Heart left ventricle (tissue), 16 donors: ENCODE results near the gene SPTB. TPM values are rescaled to one million over a fixed set of nuclear protein-coding genes. Genes with fewer than 3 reads are reported as not detected.

Experiments
- ATAC-seq, 4 donors: fragments of 200-7000 bp; cut with Tn5 transposase; one replicate each; pipeline ENCODE4 v1.9.1; 2020 to 2022; ENCODE audit warnings: moderate library complexity in 4 of 4, mild to moderate bottlenecking in 3 of 4, moderate number of reproducible peaks in 1 of 4
- DNase-seq, 5 donors: peaks; one replicate each; pipeline ENCODE4 v3.0.0-alpha.2; 2020
- H3K27ac ChIP-seq, 12 donors: fragments of 200-600 bp; sonication (generic) in 4 of 12; one replicate each; pipeline versions ENCODE4 v1.5.0 to v1.8.0; 2016 to 2022; ENCODE audit warnings: mild to moderate bottlenecking in 2 of 12
- H3K27me3 ChIP-seq, 9 donors: fragments of 200-600 bp; sonication (generic) in 2 of 9; one replicate each; pipeline versions ENCODE4 v1.5.1 to v1.8.0; 2016 to 2022; ENCODE audit warnings: mild to moderate bottlenecking in 3 of 9
- H3K36me3 ChIP-seq, 9 donors: fragments of 200-600 bp; sonication (generic) in 2 of 9; one replicate each; pipeline versions ENCODE4 v1.5.0 to v1.8.0; 2018 to 2022; ENCODE audit warnings: mild to moderate bottlenecking in 2 of 9
- H3K4me1 ChIP-seq, 12 donors: fragments of 200-600 bp; sonication (generic) in 4 of 12; one replicate each; pipeline versions ENCODE4 v1.5.0 to v1.8.0; 2016 to 2022; ENCODE audit warnings: mild to moderate bottlenecking in 3 of 12
- H3K4me3 ChIP-seq, 12 donors: fragments of 200-600 bp; sonication (generic) in 4 of 12; one replicate each; pipeline versions ENCODE4 v1.5.0 to v1.8.0; 2017 to 2022; ENCODE audit warnings: mild to moderate bottlenecking in 9 of 12, moderate library complexity in 4 of 12
- H3K9me3 ChIP-seq, 12 donors: fragments of 200-600 bp; sonication (generic) in 4 of 12; one replicate each; pipeline versions ENCODE4 v1.5.0 to v1.8.0; 2016 to 2022; ENCODE audit warnings: mild to moderate bottlenecking in 1 of 12
- CTCF ChIP-seq, 12 donors: fragments of 200-600 bp; sonication (generic) in 4 of 12; IDR thresholded peaks; one replicate each; pipeline versions ENCODE4 v1.5.0 to v1.8.0; 2018 to 2022; ENCODE audit warnings: antibody characterized with exemption in 12 of 12, mild to moderate bottlenecking in 5 of 12
- POLR2A ChIP-seq, 2 donors: fragments of 450-650 bp; IDR thresholded peaks; one replicate each; pipeline ENCODE4 v1.6.1; 2017; ENCODE audit warnings: antibody characterized with exemption in 2 of 2, mild to moderate bottlenecking in 2 of 2, moderate library complexity in 2 of 2
- WGBS, 4 donors: extraction: QIAGEN DNeasy Blood & Tissue Kit in 2 of 4; methylation state at CpG; one replicate each; pipeline versions ENCODE4 v1.1.5 to v1.1.7; 2013 to 2018; 5-methylcytosine and 5-hydroxymethylcytosine counted together
- intact Hi-C, 10 donors: fragments of 100-400 bp; cut with DNase I; formaldehyde crosslinking; loops; one replicate each; pipeline versions ENCODE4 v1.11.1 to v1.14.2; 2022
- polyA plus RNA-seq, 2 donors: library from polyadenylated mRNA; stranded (reverse); fragments of 200-250 nt; gene quantifications; one replicate each; pipeline ENCODE4 v1.2.3, GENCODE V29; 2013
- total RNA-seq, 9 donors: library from RNA; depleted of rRNA in 2 of 9; stranded (reverse); fragments of >200 nt in 2 of 9; fragmentation: NEBNext Ultra II Directional in 3 of 9; extraction: Animal tissue kit (Norgen Biotek cat#: 25700) in 3 of 9; gene quantifications; one replicate each; pipeline versions ENCODE4 v1.1.0 to v1.2.4, GENCODE V29; 2016 to 2023
- donor health status: ischemic (EF 13 %, LVEDD 7.1; RV severe dilation, severe dysfunction).
- donor health status: healthy with polysubstance abuse.
- donor health status: DM: no; HTN: yes; CAD: no.
- donor health status: DM: no; HTN: no; CAD: no.
- donor health status: ischemic (EF 25% LVEDD 6.9; RV normal size, moderate dysfunction).
- donor health status: ischemic (EF 25% LVEDD 5.7; RV mildly dilated, moderate dysfunction).
- donor health status: healthy.
- donor health status: DM: yes; HTN: yes; CAD: no.
- donor health status: ischemic (EF 35%, LVEDD 5.7; RV mildly dilated, moderate dysfunction).
- donor health status: nonischemic (EF 11% LVEDD 7.7; RV severe dilation, severe dysfunction).
- donor health status: DM: yes; HTN: yes; CAD: no.
- donor health status: PGD.
- donor health status: ischemic (EF 29% LVEDD 5.4; RV normal size, mild dysfunction).
- donor health status: nonischemic (EF 23%, LVEDD 6.1; RV moderate dilation, normal function).

Gene SPTB
- total and polyA plus RNA-seq, 11 donors, result 60.3 to 195 (median 92.6) TPM

DNA sequence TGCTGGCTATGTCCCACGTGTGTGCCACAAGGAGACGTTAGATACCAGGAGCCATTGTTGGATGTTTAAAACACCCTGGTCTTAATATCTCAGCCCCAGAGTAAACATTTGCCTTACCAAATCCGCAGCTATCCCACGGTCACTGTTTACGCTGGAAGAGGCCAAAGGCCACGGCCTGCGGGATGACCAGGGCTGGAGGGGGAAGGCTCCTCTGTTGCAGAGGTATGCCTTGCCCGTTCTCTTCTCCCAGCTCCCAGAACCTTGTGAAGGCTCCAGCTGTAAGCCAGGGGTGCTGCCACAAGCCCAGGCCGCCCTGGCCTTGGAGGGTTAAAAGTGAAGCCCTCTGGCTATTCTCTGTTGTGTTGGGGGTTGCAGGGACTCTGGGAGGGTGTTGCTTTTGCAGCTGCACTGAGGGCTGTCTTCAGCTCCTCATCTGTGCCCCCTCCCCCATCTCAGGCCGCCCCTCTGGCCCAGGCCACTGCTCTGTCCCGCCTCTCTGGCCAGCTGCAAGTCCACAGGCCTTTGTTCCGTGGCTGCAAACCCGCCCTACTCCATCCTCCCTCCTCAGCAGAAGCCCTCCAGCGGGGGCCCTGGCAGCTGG is 173.0 kb downstream of the SPTB start:
- peaks cover 0 to 17% (median 0%) of the 10 kb centered on the region in 9 donors for H3K27me3 ChIP-seq
- peak overlapping the region; percentile 29 to 92 (median 85) for H3K27ac ChIP-seq
- intact Hi-C loops, result loop anchor here in 3 of 10 donors (5.0 to 10.0 kb wide), 3 partner anchors 34 to 56 kb away; no protein-coding TSS in a partner anchor
- TF ChIP-seq CTCF (IDR thresholded peaks at IDR 0.05), result no peak
- TF ChIP-seq POLR2A (IDR thresholded peaks at IDR 0.05), result no peak
- DNase-seq (peak; percentile 40 to 77 (median 73)), ATAC-seq (peak in 1 of 4 donors; percentile 52)
- WGBS, 4 donors, result 59 to 74% (median 71%) methylated on average over 12 to 14 of the region's 14 CpGs
- H3K9me3 ChIP-seq, result no peaks in the 10 kb centered on the region
- H3K4me3 ChIP-seq, result peak overlapping the region in 10 of 12 donors; percentile 17 to 90 (median 74)
- peaks cover 0 to 86% (median 50%) of the 10 kb centered on the region in 12 donors for H3K4me1 ChIP-seq
- no peaks in the 10 kb centered on the region for H3K36me3 ChIP-seq

- H3K27me3 ChIP-seq, result peaks cover 0 to 18% (median 0%) of the 10 kb centered on the region in 9 donors
- peaks cover 0 to 80% (median 48%) of the 10 kb centered on the region in 12 donors for H3K4me1 ChIP-seq
- no peak for TF ChIP-seq POLR2A (IDR thresholded peaks at IDR 0.05)
- TF ChIP-seq CTCF (IDR thresholded peaks at IDR 0.05), result no peak
- DNase-seq (no peak), ATAC-seq (no peak)
- H3K9me3 ChIP-seq, result no peaks in the 10 kb centered on the region
- no peaks in the 10 kb centered on the region for H3K36me3 ChIP-seq
- 67 to 75% (median 72%) methylated on average over 4 of the region's 4 CpGs for WGBS, 4 donors
- H3K27ac ChIP-seq, result peak overlapping the region; percentile 18 to 92 (median 85)
- peak overlapping the region in 11 of 12 donors; percentile 58 to 90 (median 84) for H3K4me3 ChIP-seq
- intact Hi-C loops, result loop anchor here in 3 of 10 donors (5.0 to 10.0 kb wide), 3 partner anchors 34 to 56 kb away; no protein-coding TSS in a partner anchor
These were observed 173.6 kb downstream of the SPTB start for GRCh38 chr14:64706119-64706592.

DNA sequence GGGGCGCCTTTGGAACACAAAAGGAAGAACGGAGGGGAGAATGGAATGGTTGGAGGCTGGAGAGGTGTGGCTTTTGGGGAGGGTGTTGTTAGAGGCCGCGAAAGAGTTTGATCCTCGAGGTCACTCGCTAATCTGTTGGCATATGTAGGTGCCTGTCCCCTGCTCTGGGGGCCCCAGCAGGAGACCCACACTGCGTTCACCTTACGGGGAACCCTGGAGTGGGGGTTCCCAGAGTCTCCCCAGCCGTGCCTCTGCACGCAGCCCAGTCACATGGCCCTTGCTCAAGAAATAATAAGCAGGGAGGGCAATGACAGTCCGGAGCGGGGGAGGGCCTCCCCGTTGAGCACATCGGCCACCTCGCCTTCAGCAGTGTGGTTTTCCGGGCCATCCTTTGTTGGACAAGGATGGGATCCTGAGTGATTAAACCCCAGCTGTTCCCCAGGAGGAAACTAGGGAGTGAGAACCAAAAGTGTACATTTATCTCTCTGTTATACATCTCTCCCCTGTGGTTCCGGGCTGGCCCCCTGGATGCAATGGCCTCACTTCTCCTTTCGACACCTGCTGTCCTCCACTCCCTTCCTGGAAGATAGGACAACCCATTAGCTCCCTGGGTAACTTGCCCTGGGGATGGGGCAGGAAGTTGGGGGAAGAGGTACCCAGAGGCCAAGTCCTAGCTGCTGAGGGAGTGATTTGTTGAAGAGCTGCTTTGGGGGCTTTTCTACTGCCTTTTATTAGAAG is 174.2 kb downstream of the SPTB start:
- intact Hi-C loops, result loop anchor here in 4 of 10 donors (2.0 to 10.0 kb wide), 4 partner anchors 21 to 57 kb away; no protein-coding TSS in a partner anchor
- peaks cover 0 to 74% (median 42%) of the 10 kb centered on the region in 12 donors for H3K4me1 ChIP-seq
- no peaks in the 10 kb centered on the region for H3K9me3 ChIP-seq
- DNase-seq (peak in 3 of 5 donors; percentile 55 to 65 (median 58)), ATAC-seq (peak; percentile 4 to 38 (median 18))
- TF ChIP-seq CTCF (IDR thresholded peaks at IDR 0.05), result no peak
- no peak for TF ChIP-seq POLR2A (IDR thresholded peaks at IDR 0.05)
- 39 to 46% (median 42%) methylated on average over 18 of the region's 18 CpGs for WGBS, 4 donors
- H3K36me3 ChIP-seq, result no peaks in the 10 kb centered on the region
- peak overlapping the region; percentile 58 to 90 (median 84) for H3K4me3 ChIP-seq
- peaks cover 0 to 18% (median 0%) of the 10 kb centered on the region in 9 donors for H3K27me3 ChIP-seq
- H3K27ac ChIP-seq, result peak overlapping the region; percentile 42 to 92 (median 85)
